Pancreas (tissue), 10 donors: ENCODE results near the gene CCDC51. TPM values are rescaled to one million over a fixed set of nuclear protein-coding genes. Genes with fewer than 3 reads are reported as not detected.
A peak's percentile ranks its signal among the peaks of the same experiment; 100 is the strongest.

Source experiments
- ATAC-seq, 4 donors: fragments of 200-7000 bp; cut with Tn5 transposase; one replicate each; pipeline versions ENCODE4 v1.8.0 to v1.9.1; 2020; ENCODE audit warnings: mild to moderate bottlenecking in 4 of 4, moderate library complexity in 4 of 4
- DNase-seq, 6 donors: peaks; one replicate each; pipeline ENCODE4 v3.0.0-alpha.2; 2020
- FAIRE-seq: peaks from 2 replicates; lab custom pipeline; 2012; peaks lifted over from hg19 to GRCh38; lab: Jason Lieb, UNC
- H3K27ac ChIP-seq, 4 donors: fragments of 200-600 bp; sonication (generic); 1 replicate in 3 of 4; 2 replicates in 1 of 4; pipeline versions ENCODE4 v1.5.0 to v1.8.0; 2020
- H3K27me3 ChIP-seq, 4 donors: fragments of 200-600 bp; one replicate each; pipeline ENCODE4 v1.8.0; 2021
- H3K36me3 ChIP-seq, 3 donors: fragments of 200-600 bp; sonication (generic) in 1 of 3; one replicate each; pipeline versions ENCODE4 v1.5.0 to v1.8.0; 2020 to 2021
- H3K4me1 ChIP-seq, 3 donors: fragments of 200-600 bp; one replicate each; pipeline ENCODE4 v1.8.0; 2021
- H3K4me3 ChIP-seq, 4 donors: fragments of 200-600 bp; sonication (generic) in 2 of 4; one replicate each; pipeline versions ENCODE4 v1.5.0 to v1.8.0; 2020 to 2021
- H3K9me3 ChIP-seq, 4 donors: fragments of 200-600 bp; one replicate each; pipeline ENCODE4 v1.8.0; 2021
- CTCF ChIP-seq, 4 donors: fragments of 200-600 bp; sonication (generic) in 3 of 4; IDR thresholded peaks; one replicate each; pipeline versions ENCODE4 v1.5.0 to v1.8.0; 2021; ENCODE audit warnings: antibody characterized with exemption in 4 of 4
- WGBS, 2 donors: extraction: QIAGEN DNeasy Blood & Tissue Kit; methylation state at CpG; one replicate each; pipeline ENCODE4 v1.1.7; 2013; 5-methylcytosine and 5-hydroxymethylcytosine counted together
- intact Hi-C, 3 donors: fragments of 100-400 bp; cut with DNase I; formaldehyde crosslinking; loops; one replicate each; pipeline versions ENCODE4 v1.11.1 to v1.14.2; 2022
- polyA plus RNA-seq, 2 donors: library from polyadenylated mRNA; stranded (reverse); fragments of 200-250 nt; gene quantifications; one replicate each; pipeline ENCODE4 v1.2.3, GENCODE V29; 2013
- total RNA-seq, 6 donors: library from RNA; stranded (reverse); fragmentation: NEBNext Ultra II Directional in 4 of 6; extraction: Animal tissue kit (Norgen Biotek cat#: 25700) in 4 of 6; gene quantifications; one replicate each; pipeline versions ENCODE4 v1.2.1 to v1.2.4, GENCODE V29; 2021 to 2023
- donor health status: healthy with polysubstance abuse.
- donor health status: DM: no; HTN: no; CAD: no; lungs with moderate emphysema.
- donor health status: DM: no; HTN: no; CAD: no.
- donor health status: control.
- donor health status: control.
- donor health status: Bipolar disorder and iron deficiency.
- donor health status: DM: yes; HTN: yes; CAD: no.
- donor health status: DM: no; HTN: no; CAD: no.
- donor health status: DM: no; HTN: no; CAD: no.
- donor health status: DM: yes; HTN: yes; CAD: no.

The CCDC51 gene
- total and polyA plus RNA-seq, 8 donors, result 1.6 to 5.8 (median 3.3) TPM

GRCh38 chr3:48398701-48399386 is 41.1 kb downstream of the CCDC51 start:
- intact Hi-C loops, result loop anchor here in 1 of 3 donors (10.0 kb wide), 1 partner anchor 124 kb away; no protein-coding TSS in a partner anchor

GRCh38 chr3:48397767-48398681 is 41.9 kb downstream of the CCDC51 start:
- Histone ChIP-seq H3K4me1 (peaks cover 5 to 11% (median 11%) of the 10 kb centered on the region in 3 donors), H3K27me3 (no peaks in the 10 kb centered on the region), H3K9me3 (no peaks in the 10 kb centered on the region), H3K36me3 (peaks cover 0 to 5% (median 0%) of the 10 kb centered on the region in 3 donors), H3K27ac (no peak overlapping the region), H3K4me3 (no peak overlapping the region)
- 73 to 76% methylated on average over 9 of the region's 9 CpGs for WGBS, 2 donors
- TF ChIP-seq CTCF (IDR thresholded peaks at IDR 0.05), result no peak
- DNase-seq (peak in 5 of 6 donors; percentile 12 to 59 (median 22)), FAIRE-seq (no peak), ATAC-seq (no peak)
- intact Hi-C loops, result loop anchor here in 1 of 3 donors (10.0 kb wide), 1 partner anchor 123 kb away; no protein-coding TSS in a partner anchor

More at GRCh38 chr3:48398701-48399386, 41.1 kb downstream of the CCDC51 start:
- Histone ChIP-seq H3K9me3 (no peaks in the 10 kb centered on the region), H3K27me3 (no peaks in the 10 kb centered on the region), H3K4me1 (peaks cover 5 to 11% (median 11%) of the 10 kb centered on the region in 3 donors), H3K36me3 (peaks cover 0 to 8% (median 0%) of the 10 kb centered on the region in 3 donors), H3K27ac (peak overlapping the region in 2 of 4 donors; percentile 37 to 47), H3K4me3 (no peak overlapping the region)
- FAIRE-seq (no peak), DNase-seq (peak in 5 of 6 donors; percentile 13 to 59 (median 41)), ATAC-seq (peak in 2 of 4 donors; percentile 2)
- TF ChIP-seq CTCF (IDR thresholded peaks at IDR 0.05), result no peak
- WGBS, 2 donors, result 41 to 48% methylated on average over 11 of the region's 11 CpGs

- FAIRE-seq (no peak), ATAC-seq (no peak), DNase-seq (peak in 1 of 6 donors; percentile 12)
- no peaks in the 10 kb centered on the region for H3K9me3 ChIP-seq
- H3K27me3 ChIP-seq, result no peaks in the 10 kb centered on the region
- WGBS, 2 donors, result 77 to 81% methylated on average over 3 of the region's 3 CpGs
- peaks cover 0 to 5% (median 0%) of the 10 kb centered on the region in 3 donors for H3K36me3 ChIP-seq
- peaks cover 5 to 11% (median 11%) of the 10 kb centered on the region in 3 donors for H3K4me1 ChIP-seq
- no peak for TF ChIP-seq CTCF (IDR thresholded peaks at IDR 0.05)
- no peak overlapping the region for H3K4me3 ChIP-seq
- no peak overlapping the region for H3K27ac ChIP-seq
- intact Hi-C loops, result loop anchor here in 1 of 3 donors (10.0 kb wide), 1 partner anchor 121 kb away; no protein-coding TSS in a partner anchor
These were observed 44.2 kb downstream of the CCDC51 start for GRCh38 chr3:48395714-48396113.

GRCh38 chr3:48394391-48394790 is 45.5 kb downstream of the CCDC51 start:
- WGBS, 2 donors, result 90 to 95% methylated on average over 2 of the region's 2 CpGs
- no peak for FAIRE-seq

More at GRCh38 chr3:48394391-48394790, 45.5 kb downstream of the CCDC51 start:
- Histone ChIP-seq H3K9me3 (no peaks in the 10 kb centered on the region), H3K27me3 (no peaks in the 10 kb centered on the region), H3K4me3 (no peak overlapping the region), H3K27ac (no peak overlapping the region), H3K36me3 (peaks cover 0 to 5% (median 0%) of the 10 kb centered on the region in 3 donors), H3K4me1 (peaks cover 5 to 6% (median 5%) of the 10 kb centered on the region in 3 donors)
- no peak for TF ChIP-seq CTCF (IDR thresholded peaks at IDR 0.05)
- DNase-seq, result no peak
- intact Hi-C loops, result loop anchor here in 1 of 3 donors (10.0 kb wide), 1 partner anchor 120 kb away; no protein-coding TSS in a partner anchor
- ATAC-seq, result no peak
